Peyer's patch (tissue), 4 donors: ENCODE data around the gene MINDY4. TPM values are rescaled to one million over a fixed set of nuclear protein-coding genes. Genes with fewer than 3 reads are reported as not detected.

ENCODE experiments used
- DNase-seq, 3 donors: peaks; one replicate each; pipeline ENCODE4 v3.0.0-alpha.2; 2017 to 2019
- H3K27ac ChIP-seq, 4 donors: fragments of 200-600 bp; sonication (generic); one replicate each; pipeline ENCODE4 v1.5.1; 2016 to 2019
- H3K27me3 ChIP-seq, 2 donors: fragments of 200-600 bp; sonication (generic); one replicate each; pipeline ENCODE4 v1.5.1; 2019
- H3K36me3 ChIP-seq, 3 donors: fragments of 200-600 bp; sonication (generic); one replicate each; pipeline ENCODE4 v1.5.1; 2016 to 2019
- H3K4me1 ChIP-seq, 4 donors: fragments of 200-600 bp; sonication (generic); one replicate each; pipeline ENCODE4 v1.5.1; 2016 to 2019
- H3K4me3 ChIP-seq, 4 donors: fragments of 200-600 bp; sonication (generic); 1 replicate in 3 of 4; 2 replicates in 1 of 4; pipeline ENCODE4 v1.5.1; 2016 to 2019; ENCODE audit warnings: mild to moderate bottlenecking in 1 of 4
- H3K9me3 ChIP-seq, 4 donors: fragments of 200-600 bp; sonication (generic); one replicate each; pipeline ENCODE4 v1.5.1; 2016 to 2019; ENCODE audit warnings: mild to moderate bottlenecking in 1 of 4
- POLR2A ChIP-seq, 2 donors: fragments of 450-650 bp; IDR thresholded peaks; one replicate each; pipeline ENCODE4 v1.5.1; 2017; ENCODE audit warnings: antibody characterized with exemption in 2 of 2, mild to moderate bottlenecking in 2 of 2, moderate library complexity in 2 of 2
- total RNA-seq, 4 donors: library from RNA; depleted of rRNA; stranded (reverse); fragments of >200 nt; gene quantifications; one replicate each; pipeline ENCODE4 v1.1.0, GENCODE V29; 2016
- TF ChIP-seq, protein P1 (sequence below), 6 experiments: fragments of 450-650 bp in 4 of 6; fragments of 200-600 bp in 2 of 6; sonication (generic) in 1 of 6; IDR thresholded peaks; one replicate each; pipeline ENCODE4 v1.5.1; 2017 to 2019; ENCODE audit warnings: antibody characterized with exemption in 6 of 6, mild to moderate bottlenecking in 3 of 6, moderate library complexity in 1 of 6

MINDY4 gene
- total RNA-seq, 4 donors from 2014 or later = 3.9 to 19.8 (median 6.8) TPM

DNA sequence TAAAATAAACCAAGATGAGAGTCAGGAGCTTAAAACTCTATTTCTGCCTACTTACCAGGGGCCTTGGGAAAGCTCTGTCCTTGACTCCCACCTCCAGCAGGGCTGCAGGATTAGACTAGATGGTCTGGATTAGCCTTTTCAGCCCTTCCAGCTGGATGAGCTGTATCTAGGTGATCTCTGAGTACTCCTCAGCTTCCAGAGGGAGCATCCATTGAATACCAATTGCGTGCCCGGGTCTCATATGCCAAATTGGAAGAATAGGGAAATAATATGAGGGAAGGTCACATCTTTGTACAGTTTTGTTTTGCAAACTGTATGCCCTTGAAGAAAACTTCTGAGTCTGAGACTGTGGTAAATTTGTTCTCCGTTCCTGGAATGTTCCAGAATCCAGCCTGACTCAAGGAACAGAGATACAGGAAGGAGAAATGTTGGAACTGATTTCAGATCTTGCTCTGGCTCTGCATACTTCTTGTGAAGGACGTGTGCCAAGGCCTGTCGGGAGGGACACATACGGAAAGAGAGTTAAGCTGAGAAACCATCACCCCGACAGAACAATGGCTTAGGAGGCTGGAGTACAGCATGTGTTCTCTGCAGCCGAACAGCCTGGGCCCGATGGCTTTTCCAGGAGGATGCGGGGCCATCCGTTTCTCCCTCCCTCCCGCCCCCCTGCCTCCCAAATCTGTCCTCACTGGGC, 44.9 kb downstream of the MINDY4 start:
- H3K27me3 ChIP-seq = no peaks in the 10 kb centered on the region
- no peaks in the 10 kb centered on the region for H3K36me3 ChIP-seq
- DNase-seq = no peak
- no peaks in the 10 kb centered on the region for H3K4me1 ChIP-seq
- no peak overlapping the region for H3K4me3 ChIP-seq
- H3K27ac ChIP-seq = peak overlapping the region in 2 of 4 donors; percentile 17 to 47
- TF ChIP-seq, protein P1, sequence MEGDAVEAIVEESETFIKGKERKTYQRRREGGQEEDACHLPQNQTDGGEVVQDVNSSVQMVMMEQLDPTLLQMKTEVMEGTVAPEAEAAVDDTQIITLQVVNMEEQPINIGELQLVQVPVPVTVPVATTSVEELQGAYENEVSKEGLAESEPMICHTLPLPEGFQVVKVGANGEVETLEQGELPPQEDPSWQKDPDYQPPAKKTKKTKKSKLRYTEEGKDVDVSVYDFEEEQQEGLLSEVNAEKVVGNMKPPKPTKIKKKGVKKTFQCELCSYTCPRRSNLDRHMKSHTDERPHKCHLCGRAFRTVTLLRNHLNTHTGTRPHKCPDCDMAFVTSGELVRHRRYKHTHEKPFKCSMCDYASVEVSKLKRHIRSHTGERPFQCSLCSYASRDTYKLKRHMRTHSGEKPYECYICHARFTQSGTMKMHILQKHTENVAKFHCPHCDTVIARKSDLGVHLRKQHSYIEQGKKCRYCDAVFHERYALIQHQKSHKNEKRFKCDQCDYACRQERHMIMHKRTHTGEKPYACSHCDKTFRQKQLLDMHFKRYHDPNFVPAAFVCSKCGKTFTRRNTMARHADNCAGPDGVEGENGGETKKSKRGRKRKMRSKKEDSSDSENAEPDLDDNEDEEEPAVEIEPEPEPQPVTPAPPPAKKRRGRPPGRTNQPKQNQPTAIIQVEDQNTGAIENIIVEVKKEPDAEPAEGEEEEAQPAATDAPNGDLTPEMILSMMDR (IDR thresholded peaks at IDR 0.05) = no peak
- TF ChIP-seq POLR2A (IDR thresholded peaks at IDR 0.05) = no peak
- no peaks in the 10 kb centered on the region for H3K9me3 ChIP-seq

DNA sequence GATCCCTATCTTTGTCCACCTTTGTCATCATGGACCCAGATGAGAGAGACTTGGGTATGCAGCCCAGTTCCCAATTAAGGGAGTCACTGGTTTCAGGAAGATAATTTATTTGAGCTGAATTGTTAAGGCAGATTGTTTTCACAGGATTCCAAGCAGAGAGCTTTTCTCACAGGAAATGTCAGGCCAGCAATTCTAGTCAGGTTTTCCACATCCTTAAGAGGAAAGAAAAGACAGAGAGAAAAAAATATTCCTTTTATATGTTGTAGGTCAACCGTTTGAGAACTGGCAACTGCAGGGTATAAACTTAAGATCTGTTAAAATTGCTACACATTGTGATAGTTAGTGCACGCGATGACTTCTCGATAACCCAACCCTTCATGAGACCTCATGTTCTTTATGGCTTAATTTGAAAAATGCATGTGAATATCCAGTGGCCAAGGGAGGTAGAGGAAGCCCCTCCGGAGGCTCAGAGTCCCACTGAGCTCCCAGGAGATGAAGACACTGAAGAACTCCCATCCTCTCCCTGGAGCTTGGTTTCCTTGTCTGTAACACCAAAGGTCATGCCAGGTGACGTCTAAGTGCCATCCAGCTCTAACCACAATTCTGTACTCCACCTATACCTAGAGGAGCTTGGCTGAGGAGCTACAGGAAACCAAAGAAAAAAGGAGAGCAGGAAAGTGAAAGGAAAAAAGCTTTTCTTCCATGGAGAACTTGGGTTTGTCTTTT, 45.6 kb downstream of the MINDY4 start:
- Histone ChIP-seq H3K27ac (peak overlapping the region in 1 of 4 donors; percentile 47), H3K4me1 (no peaks in the 10 kb centered on the region), H3K36me3 (no peaks in the 10 kb centered on the region), H3K4me3 (no peak overlapping the region), H3K9me3 (no peaks in the 10 kb centered on the region), H3K27me3 (no peaks in the 10 kb centered on the region)
- TF ChIP-seq POLR2A (IDR thresholded peaks at IDR 0.05) = no peak
- TF ChIP-seq, protein P1 (IDR thresholded peaks at IDR 0.05) = no peak
- DNase-seq = no peak

DNA sequence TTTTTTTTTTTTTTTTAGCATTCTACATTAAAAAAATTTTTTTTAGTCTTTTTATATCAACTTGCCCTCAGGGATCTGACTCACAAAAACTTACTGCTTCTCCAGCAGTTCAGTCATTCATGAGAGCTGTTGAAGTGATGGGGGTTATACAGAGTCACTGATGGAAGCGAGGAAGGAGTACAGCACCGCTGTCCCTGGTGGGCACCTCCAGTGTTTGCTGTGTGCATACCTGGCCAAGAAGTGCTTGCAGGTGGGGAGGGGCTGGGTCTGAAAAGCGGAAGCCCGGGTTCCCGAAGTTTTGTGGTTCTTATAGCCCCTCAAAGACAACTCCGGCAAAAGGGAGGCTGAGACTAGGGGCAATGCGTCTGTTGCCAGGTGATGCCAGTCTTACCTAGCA, 46.2 kb downstream of the MINDY4 start:
- no peak overlapping the region for H3K4me3 ChIP-seq
- H3K9me3 ChIP-seq = no peaks in the 10 kb centered on the region
- DNase-seq = no peak
- no peaks in the 10 kb centered on the region for H3K36me3 ChIP-seq
- no peak for TF ChIP-seq POLR2A (IDR thresholded peaks at IDR 0.05)
- TF ChIP-seq, protein P1 (IDR thresholded peaks at IDR 0.05) = no peak
- H3K27ac ChIP-seq = no peak overlapping the region
- H3K4me1 ChIP-seq = no peaks in the 10 kb centered on the region
- no peaks in the 10 kb centered on the region for H3K27me3 ChIP-seq

DNA sequence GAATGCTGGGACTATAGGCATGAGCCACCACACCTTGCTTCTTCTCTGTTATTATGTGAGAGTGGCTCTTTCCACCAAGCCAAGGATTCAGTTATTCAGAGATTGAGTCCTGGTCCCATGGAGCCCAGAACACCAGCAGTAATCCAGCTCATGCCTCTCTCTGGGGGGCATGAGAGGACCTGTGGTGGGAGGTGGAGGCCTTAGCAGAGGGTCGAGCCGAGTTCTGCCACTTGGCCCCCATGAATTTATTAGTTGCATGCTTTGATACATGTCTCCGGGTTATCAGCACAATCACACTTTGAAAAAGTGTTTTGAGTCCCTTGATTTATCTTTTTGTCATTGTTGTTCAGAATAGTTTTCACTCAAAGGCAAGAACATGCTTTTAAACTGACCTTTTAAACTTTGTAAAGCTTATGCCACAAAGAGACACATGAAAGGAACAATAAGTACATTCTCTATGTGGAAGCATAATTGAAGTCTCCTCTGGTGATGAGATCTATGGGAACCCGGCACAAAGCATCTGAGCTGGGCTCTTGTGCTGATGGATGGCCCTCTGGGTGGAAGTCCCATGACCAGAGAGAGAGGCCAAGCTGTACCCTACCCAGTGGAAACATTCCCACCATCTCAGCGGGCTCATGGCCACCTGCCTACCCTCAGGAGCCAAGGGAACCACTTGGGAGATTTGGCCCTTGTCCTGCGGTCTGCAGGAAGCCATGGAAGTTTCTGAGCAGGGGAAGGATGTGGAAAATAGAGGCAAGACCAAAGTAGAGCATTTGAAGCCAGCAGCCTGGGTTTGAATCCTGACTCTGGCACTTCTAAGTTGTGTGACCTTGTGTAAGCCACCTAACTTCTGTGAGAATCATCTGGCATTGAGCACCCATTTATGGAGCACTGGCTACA, 53.9 kb downstream of the MINDY4 start:
- DNase-seq = no peak
- no peak for TF ChIP-seq POLR2A (IDR thresholded peaks at IDR 0.05)
- TF ChIP-seq, protein P1 (IDR thresholded peaks at IDR 0.05) = no peak
- H3K36me3 ChIP-seq = no peaks in the 10 kb centered on the region
- no peak overlapping the region for H3K27ac ChIP-seq
- H3K4me3 ChIP-seq = no peak overlapping the region
- no peaks in the 10 kb centered on the region for H3K4me1 ChIP-seq
- H3K27me3 ChIP-seq = no peaks in the 10 kb centered on the region
- no peaks in the 10 kb centered on the region for H3K9me3 ChIP-seq

DNA sequence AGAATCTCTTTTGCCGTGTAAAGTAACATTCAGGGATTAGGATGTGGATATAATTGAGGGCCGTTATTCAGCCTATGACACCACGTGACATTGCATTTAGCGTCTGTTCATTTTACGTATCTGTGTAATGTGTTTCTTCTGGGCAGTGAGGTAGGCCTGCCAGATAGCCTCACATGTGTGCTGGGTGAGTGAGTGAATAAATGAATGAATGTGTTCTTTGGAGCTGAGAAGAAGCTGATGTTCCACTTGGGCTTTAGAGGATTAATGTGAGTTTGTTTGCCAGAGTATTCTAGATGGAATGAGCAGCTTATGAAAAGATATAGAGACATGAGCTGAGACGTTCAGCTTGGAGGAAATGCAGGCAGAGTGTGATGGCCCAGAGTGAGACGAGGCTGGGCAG, 55.0 kb downstream of the MINDY4 start:
- Histone ChIP-seq H3K9me3 (no peaks in the 10 kb centered on the region), H3K27ac (no peak overlapping the region), H3K4me3 (no peak overlapping the region), H3K4me1 (no peaks in the 10 kb centered on the region), H3K27me3 (no peaks in the 10 kb centered on the region), H3K36me3 (no peaks in the 10 kb centered on the region)
- no peak for DNase-seq
- TF ChIP-seq, protein P1 (IDR thresholded peaks at IDR 0.05) = no peak
- TF ChIP-seq POLR2A (IDR thresholded peaks at IDR 0.05) = no peak
